ENCODE measurements around the gene LRPPRC. TPM values are rescaled to one million over a fixed set of nuclear protein-coding genes. Genes with fewer than 3 reads are reported as not detected.

LRPPRC gene
- total and polyA plus RNA-seq, 2 donors (not counting 3 experiments of a cell fraction or from before 2014, with no cell fraction given), result 22.6 to 94.0 TPM

DNA sequence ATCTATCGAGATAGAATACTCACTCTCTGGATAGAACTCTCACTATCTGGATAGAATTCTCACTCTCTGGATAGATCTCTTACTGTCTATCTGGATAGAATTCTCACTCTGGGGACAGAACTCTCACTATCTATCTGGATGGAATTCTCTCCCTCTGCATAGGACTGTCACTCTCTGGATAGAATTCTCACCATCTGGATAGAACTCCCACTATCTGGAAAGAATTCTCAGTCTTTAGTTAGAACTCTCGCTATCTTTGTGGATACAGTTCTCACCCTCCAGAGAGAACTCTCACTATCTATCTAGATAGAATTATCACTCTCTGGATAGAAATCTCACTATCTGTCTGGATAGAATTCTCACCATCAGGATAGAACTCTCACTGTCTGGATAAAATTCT lies 140.5 kb downstream of the LRPPRC start:
- ChIA-PET POLR2A (no interaction called here), CTCF (no interaction called here)
- BruUV-seq (replicated peaks), result no TSS peak
- Histone ChIP-seq H3K27ac (ENCODE audit: insufficient read depth, low read depth, low read length) (no peak overlapping the region), H3K4me3 (replicated peaks in 1 of 3; ENCODE audit: insufficient read depth in 1 of 3, low read depth in 1 of 3, low read length in 3 of 3) (no peak overlapping the region), H3K27me3 (ENCODE audit: control insufficient read depth in 2 of 2, insufficient read depth in 2 of 2, low read length in 2 of 2) (peaks cover 7 to 18% of the 10 kb centered on the region in 2 experiments), H3K9me3 (replicated peaks; ENCODE audit: control insufficient read depth, insufficient read depth, low read length) (no peaks in the 10 kb centered on the region), H3K79me2 (ENCODE audit: control insufficient read depth, insufficient read depth, low read length) (no peaks in the 10 kb centered on the region), H2AFZ (ENCODE audit: low read depth, low read length) (no peak overlapping the region), H3K4me1 (ENCODE audit: control insufficient read depth, extremely low read depth, insufficient read depth, low read length) (no peaks in the 10 kb centered on the region), H3K4me2 (ENCODE audit: insufficient read depth, low read length) (no peak overlapping the region), H3K9ac (replicated peaks; ENCODE audit: extremely low read depth, insufficient read depth, low read length) (no peak overlapping the region), H4K20me1 (replicated peaks; ENCODE audit: control insufficient read depth, extremely low read depth, insufficient read depth, low read length) (no peaks in the 10 kb centered on the region), H3K36me3 (ENCODE audit: control insufficient read depth in 2 of 2, extremely low read depth in 1 of 2, insufficient read depth in 2 of 2, low read length in 2 of 2) (no peaks in the 10 kb centered on the region), H3K9me1 (replicated peaks; ENCODE audit: control insufficient read depth, extremely low read depth, insufficient read depth, low read length) (no peaks in the 10 kb centered on the region)
- DNase-seq (ENCODE audit: low read depth, low spot score), result no peak
- FAIRE-seq, result no peak
- intact Hi-C loops (cut with micrococcal nuclease), result no loop called here
- dilution Hi-C loops (cut with MboI; ENCODE audit: extremely low pct_ligation_motif_present, low sequenced_read_pairs), result no loop called here
- TF ChIP-seq JUN (IDR thresholded peaks at IDR 0.05; ENCODE audit: borderline replicate concordance, insufficient read depth, insufficient read length, low read depth), result no peak
- TF ChIP-seq, protein P1, sequence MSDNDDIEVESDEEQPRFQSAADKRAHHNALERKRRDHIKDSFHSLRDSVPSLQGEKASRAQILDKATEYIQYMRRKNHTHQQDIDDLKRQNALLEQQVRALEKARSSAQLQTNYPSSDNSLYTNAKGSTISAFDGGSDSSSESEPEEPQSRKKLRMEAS (IDR thresholded peaks at IDR 0.05; ENCODE audit: insufficient read depth, insufficient read length), result no peak
- no peak for TF ChIP-seq POLR2A (IDR thresholded peaks at IDR 0.05; ENCODE audit: low read depth, low read length)
- TF ChIP-seq, protein P2, sequence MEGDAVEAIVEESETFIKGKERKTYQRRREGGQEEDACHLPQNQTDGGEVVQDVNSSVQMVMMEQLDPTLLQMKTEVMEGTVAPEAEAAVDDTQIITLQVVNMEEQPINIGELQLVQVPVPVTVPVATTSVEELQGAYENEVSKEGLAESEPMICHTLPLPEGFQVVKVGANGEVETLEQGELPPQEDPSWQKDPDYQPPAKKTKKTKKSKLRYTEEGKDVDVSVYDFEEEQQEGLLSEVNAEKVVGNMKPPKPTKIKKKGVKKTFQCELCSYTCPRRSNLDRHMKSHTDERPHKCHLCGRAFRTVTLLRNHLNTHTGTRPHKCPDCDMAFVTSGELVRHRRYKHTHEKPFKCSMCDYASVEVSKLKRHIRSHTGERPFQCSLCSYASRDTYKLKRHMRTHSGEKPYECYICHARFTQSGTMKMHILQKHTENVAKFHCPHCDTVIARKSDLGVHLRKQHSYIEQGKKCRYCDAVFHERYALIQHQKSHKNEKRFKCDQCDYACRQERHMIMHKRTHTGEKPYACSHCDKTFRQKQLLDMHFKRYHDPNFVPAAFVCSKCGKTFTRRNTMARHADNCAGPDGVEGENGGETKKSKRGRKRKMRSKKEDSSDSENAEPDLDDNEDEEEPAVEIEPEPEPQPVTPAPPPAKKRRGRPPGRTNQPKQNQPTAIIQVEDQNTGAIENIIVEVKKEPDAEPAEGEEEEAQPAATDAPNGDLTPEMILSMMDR (IDR thresholded peaks at IDR 0.05; ENCODE audit: extremely low read depth in 1 of 2, insufficient read depth in 1 of 2, low read depth in 1 of 2, low read length in 2 of 2), result no peak
- TF ChIP-seq FOS (IDR thresholded peaks at IDR 0.05; ENCODE audit: borderline replicate concordance, insufficient read depth, low read length), result no peak
- no peak for TF ChIP-seq POLR2AphosphoS5 (IDR thresholded peaks at IDR 0.05; ENCODE audit: insufficient read depth, low read depth, low read length)
- no peak for TF ChIP-seq MYC (IDR thresholded peaks at IDR 0.05; ENCODE audit: low read depth, low read length)
- TF ChIP-seq EZH2 (IDR thresholded peaks at IDR 0.05; ENCODE audit: borderline replicate concordance, low read depth, low read length, severe bottlenecking), result no peak
- TF ChIP-seq GATA2 (IDR thresholded peaks at IDR 0.05; ENCODE audit: insufficient read depth, insufficient read length, low read depth, low read length), result no peak
